ENCODE measurements around the gene COTL1.

COTL1 gene

GRCh38 chr16:84597931-84598351 is 19.9 kb downstream of the COTL1 start:
- DNase-seq (ENCODE audit: low read depth in 1 of 2, low spot score in 1 of 2): no peak

GRCh38 chr16:84597528-84597896 is 20.4 kb downstream of the COTL1 start:
- no peak for DNase-seq (ENCODE audit: low read depth in 1 of 2, low spot score in 1 of 2)

DNA sequence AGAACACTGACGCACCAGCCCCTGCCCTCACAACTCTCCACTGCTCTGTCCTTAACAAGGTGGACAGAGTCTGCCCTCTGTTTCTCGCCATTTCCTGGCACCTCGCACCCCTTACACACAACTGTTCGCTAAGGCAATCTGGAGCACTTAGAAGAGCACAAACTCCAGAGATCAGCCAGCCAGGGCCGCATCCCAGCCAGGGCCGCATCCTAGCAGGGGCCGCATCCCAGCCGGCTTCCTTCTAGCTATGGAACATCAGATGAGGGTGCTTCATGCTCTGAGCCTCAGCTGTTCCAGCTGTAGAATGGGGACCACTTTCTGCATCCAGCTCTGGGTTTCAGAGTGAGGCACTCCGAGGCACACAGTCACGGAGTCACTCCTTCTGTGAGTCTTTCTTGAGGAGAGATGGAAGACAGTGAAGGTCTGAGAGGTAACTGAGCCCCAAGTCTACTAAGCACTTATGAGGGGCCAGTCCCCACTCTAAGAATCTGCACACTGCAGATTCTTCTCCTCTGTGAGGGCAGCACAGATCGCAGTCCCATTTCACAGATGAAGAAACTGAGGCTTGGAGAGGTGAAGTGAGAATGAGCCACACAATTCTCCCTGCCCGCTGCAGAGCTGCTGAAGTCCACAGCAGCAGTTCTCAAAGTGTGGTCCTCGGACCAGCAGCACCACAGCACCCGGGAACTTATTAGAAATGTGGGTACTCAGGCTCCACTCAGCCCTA is 20.9 kb downstream of the COTL1 start:
- DNase-seq (ENCODE audit: low read depth in 1 of 2, low spot score in 1 of 2): no peak

- DNase-seq (ENCODE audit: low read depth in 1 of 2, low spot score in 1 of 2): no peak
Measured at GRCh38 chr16:84596161-84596560, 21.7 kb downstream of the COTL1 start.

DNA sequence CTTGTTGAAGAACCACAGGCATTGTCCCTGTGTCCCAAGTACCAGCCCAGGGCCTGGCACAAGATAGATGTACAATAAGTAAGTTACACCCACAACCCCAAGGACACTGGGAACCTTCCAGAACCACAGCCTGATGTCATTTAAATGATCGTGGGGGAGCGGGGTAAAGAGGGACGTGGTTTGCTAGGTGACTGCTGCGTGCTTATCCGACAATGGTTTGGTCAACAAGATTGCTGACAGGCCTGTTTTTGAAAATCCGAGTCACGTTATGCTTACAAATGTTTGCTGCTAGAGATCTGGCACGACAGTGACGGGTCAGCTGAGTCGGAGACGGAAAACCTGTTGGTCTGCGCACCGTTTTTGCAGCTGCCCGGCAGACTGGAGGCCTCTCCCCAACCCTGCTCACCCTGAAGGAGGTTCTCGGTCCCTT is 22.8 kb downstream of the COTL1 start:
- DNase-seq (ENCODE audit: low read depth in 1 of 2, low spot score in 1 of 2): no peak

GRCh38 chr16:84594725-84595038 is 23.2 kb downstream of the COTL1 start:
- DNase-seq (ENCODE audit: low read depth in 1 of 2, low spot score in 1 of 2): no peak

DNA sequence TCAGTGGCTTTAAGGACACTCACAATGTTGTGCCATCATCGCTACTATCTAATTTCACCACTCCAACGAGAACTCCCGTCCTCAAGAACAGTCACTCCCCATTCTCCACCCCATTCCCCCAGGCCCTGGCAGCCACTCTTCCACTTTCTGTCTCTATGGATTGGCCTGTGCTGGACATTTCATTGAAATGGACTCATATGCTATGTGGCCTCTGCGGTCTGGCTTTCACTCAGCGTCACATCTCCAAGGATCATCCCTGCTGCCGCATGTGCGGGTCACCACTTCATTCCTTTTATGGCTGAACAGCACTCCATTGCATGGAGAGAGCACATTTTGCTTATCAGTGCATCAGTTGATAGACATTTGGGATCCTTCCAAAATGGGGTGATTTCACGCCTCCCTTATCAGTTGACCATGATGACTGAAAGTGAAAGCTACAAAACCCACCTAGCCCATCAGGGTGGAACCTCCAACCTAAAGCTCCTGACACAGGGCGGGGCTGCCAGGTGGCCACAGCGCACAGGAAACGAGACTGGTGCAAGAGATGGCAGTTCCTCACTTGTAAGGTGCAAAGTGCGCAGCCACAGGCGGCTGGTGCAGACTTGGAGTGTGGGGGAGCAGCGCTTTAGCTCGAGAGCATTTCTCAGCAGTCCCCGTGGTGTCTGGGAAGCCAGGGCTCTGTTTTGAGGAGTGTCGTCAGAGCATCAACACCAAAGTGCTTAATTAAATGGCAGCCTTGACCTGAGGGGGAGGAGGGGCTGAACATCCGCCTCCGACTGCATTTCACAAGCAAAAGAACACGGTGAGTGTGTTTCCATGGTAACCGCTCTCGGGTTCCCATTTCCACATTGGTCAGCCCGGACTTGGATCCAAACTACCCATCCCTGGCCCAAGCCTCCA is 23.8 kb downstream of the COTL1 start:
- DNase-seq (ENCODE audit: low read depth in 1 of 2, low spot score in 1 of 2): peak in 1 of 2 donors; percentile 50

DNA sequence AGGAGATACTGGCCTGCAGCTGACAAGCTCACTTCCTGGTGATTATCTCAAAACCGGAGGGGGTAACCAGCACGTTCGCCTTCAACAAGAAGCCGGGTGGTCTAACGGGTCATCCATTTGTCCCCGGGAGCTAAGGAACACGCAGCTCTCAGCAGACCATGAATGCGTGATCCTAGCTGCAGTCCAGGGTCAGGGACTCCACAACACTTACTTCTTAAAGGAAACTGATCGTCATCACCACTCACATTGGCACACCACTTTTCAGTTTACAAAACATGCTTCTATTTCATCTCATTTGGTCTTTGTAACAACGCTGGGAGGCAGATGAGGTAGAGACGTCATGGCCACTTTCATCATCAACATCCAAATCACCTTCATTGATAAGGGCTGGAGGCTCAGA is 25.2 kb downstream of the COTL1 start:
- DNase-seq (ENCODE audit: low read depth in 1 of 2, low spot score in 1 of 2): no peak

DNA sequence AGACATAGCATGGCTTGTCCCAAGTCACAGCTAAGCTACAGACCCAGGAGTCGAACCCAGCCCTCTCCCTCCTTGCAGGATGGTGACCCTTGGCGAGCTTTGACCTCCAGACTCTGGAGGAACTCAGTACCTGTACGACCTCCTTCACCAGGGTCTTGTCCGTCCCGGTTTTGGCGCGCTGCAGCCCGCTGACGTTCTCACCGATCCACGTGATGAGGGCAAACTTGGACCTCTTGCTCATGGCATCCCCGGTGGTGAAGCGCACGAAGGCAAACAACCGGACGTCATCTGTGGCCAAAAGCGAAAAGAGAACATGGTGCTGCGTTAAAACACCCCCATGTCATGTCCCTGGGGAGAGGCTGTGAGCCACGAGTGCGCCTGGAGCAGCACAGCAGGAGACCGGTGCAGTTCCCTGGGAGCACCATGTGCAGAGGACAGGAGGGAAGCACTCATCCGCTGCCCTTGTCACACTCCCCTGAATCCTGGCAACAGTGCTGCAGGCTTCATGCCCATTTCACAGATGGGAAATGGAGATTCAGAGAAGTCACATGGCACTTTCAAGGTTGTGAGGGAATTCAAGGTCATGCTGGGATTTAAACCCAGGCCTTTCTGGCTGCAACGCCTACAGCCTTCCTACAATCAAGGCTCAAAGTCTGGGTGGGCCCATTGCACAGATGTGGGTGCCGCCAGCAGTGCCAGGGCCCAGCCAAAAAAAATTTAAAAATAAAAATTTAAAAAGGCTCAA is 27.7 kb downstream of the COTL1 start:
- no peak for DNase-seq (ENCODE audit: low read depth in 1 of 2, low spot score in 1 of 2)

GRCh38 chr16:84588991-84589390 is 28.9 kb downstream of the COTL1 start:
- DNase-seq (ENCODE audit: low read depth in 1 of 2, low spot score in 1 of 2): no peak

- no peak for DNase-seq (ENCODE audit: low read depth in 1 of 2, low spot score in 1 of 2)
Measured at GRCh38 chr16:84585886-84586285, 32.0 kb downstream of the COTL1 start.

- DNase-seq (ENCODE audit: low read depth in 1 of 2, low spot score in 1 of 2): no peak
Measured at GRCh38 chr16:84585467-84585866, 32.4 kb downstream of the COTL1 start.

DNA sequence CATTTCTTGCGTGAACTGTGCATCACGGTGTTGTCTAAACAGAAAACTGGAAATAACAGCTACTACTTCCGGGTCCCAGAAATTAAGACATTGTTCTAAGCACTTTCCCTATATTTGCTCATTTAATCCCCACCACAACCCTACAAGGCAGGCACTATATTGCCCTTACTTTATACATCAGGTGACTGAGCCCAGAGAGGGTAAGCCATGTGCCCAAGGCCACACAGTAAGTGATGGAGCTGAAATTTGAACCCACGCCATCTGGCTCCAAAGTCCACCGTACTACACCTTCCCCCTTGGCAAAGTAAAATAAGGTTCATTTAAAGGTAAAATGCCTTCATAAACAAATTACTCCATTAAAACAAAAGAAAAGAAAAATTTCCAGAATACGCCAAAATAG is 33.2 kb downstream of the COTL1 start:
- DNase-seq (ENCODE audit: low read depth in 1 of 2, low spot score in 1 of 2): no peak

- DNase-seq (ENCODE audit: low read depth in 1 of 2, low spot score in 1 of 2): no peak
Measured at GRCh38 chr16:84583995-84584394, 33.9 kb downstream of the COTL1 start.

GRCh38 chr16:84582958-84583516 is 34.8 kb downstream of the COTL1 start:
- DNase-seq (ENCODE audit: low read depth in 1 of 2, low spot score in 1 of 2): no peak

DNA sequence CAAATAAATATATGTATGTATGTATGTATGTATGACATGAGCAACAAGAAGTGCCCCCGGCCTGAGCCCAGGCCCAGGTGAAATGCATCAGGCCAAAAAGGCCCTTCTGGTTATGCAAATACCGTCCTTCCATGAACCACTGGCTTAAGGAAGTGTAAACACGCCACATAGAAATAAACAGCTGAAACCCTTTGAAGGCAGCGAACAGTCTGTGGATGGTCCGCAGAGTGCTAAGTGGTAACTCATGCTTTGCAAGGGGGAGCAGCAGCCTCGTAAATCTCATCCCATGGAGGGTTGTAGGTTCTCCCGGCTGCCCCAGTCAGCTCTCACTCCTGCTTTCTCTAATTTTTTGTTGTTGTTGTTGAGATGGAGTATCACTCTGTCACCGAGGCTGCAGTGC is 36.7 kb downstream of the COTL1 start:
- DNase-seq (ENCODE audit: low read depth in 1 of 2, low spot score in 1 of 2): no peak

DNA sequence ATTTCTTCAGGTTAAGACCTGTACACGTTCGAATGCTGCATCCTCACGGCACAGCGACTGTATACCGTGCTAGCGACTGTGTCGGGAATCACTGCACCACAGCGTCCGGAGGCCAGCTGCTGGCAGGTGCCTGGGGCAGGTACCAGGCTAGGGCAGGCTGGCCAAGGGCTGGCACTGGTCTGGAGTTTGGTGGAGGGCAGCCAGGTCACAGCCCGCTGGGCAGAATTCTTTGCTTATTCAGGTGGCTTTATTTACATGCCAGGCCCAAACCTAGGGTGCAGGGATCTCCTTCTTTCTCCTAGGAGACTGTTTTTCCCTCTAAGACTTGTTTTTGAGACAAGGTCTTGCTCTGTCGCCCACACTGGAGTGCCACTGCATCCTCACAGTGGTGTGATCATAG is 37.9 kb downstream of the COTL1 start:
- DNase-seq (ENCODE audit: low read depth in 1 of 2, low spot score in 1 of 2): no peak

DNA sequence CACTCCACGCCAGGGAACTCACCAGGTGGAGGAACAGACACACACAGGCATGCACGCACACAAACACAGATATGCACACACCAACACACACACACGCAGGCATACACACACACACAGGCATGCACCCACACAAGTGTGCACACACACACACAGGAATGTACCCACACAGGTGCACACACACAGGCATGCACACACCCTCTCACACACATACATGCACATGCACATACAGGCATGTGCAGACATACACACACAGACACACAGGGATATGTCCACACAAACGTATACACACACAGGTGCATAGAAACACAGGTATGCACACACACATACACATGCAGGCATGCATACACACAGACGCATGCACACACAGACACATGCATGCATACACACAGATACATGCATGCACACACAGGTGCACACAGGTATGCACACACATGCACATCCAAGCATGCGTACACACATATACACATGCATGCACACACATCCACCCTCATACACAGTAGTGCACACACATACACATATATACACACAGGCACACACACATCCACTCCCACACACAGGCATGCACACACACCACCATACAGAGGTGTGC is 39.2 kb downstream of the COTL1 start:
- no peak for DNase-seq (ENCODE audit: low read depth in 1 of 2, low spot score in 1 of 2)

GRCh38 chr16:84577034-84577803 is 40.7 kb downstream of the COTL1 start:
- DNase-seq (ENCODE audit: low read depth in 1 of 2, low spot score in 1 of 2): no peak

DNA sequence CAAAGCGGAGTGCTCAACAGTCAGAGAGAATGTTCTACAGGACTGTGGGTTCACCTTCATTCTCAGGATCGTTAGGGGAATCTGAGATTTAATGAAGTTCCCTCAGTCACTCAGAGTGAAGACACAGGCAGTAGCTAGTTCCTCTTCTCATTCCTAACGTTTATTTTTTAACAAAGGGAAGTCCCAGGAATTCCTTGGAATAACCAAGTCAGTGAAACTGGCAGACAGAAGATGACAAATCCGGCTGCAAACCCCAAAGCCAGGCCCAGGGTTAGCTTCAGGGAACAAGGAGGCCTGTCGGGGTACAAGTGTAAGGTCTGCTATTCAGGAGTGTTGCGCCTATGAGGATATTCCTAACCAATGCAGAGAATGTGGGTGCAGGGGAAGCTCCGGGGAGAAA is 42.0 kb downstream of the COTL1 start:
- DNase-seq (ENCODE audit: low read depth in 1 of 2, low spot score in 1 of 2): no peak
